ENCODE measurements around the gene SNRPA. TPM values are rescaled to one million over a fixed set of nuclear protein-coding genes. Genes with fewer than 3 reads are reported as not detected.

SNRPA gene
- polyA plus RNA-seq, 1 donor (not counting 4 experiments of a cell fraction or from before 2014, with no cell fraction given), result 93.4 TPM

DNA sequence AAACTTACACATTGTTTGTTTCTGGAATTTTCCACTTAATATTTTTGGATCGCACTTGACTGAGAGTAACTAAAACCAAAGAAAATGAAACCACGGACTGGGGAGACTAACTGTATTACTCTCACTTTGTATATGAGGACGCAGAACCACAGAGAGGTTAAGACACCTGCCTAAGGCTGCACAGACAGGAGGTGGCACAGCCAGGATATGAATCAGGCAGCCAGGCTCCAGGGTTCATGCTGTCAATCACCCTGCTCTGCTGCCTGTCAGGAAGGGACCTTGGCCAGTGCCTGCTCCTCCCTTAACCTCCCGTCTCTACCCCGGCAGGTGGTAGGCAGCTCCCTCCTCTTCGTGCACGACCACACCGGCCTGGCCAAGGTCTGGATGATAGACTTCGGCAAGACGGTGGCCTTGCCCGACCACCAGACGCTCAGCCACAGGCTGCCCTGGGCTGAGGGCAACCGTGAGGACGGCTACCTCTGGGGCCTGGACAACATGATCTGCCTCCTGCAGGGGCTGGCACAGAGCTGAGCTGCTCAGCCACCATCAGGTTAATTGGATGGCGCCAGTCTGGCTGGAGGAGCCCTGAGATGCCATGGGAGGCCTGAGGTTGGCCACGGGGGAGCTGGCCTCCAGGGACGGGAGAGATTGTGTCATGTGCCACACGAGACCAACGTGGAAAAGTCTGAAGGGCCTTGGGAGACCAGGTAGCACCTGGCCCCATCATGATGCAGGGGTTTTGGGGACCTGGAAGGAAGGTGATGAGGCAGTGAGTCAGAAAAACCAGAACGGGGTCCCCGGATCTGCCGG is 11.8 kb upstream of the SNRPA start:
- no peak for TF ChIP-seq EZH2 (IDR thresholded peaks at IDR 0.05; ENCODE audit: low read length)
- TF ChIP-seq, protein P1, sequence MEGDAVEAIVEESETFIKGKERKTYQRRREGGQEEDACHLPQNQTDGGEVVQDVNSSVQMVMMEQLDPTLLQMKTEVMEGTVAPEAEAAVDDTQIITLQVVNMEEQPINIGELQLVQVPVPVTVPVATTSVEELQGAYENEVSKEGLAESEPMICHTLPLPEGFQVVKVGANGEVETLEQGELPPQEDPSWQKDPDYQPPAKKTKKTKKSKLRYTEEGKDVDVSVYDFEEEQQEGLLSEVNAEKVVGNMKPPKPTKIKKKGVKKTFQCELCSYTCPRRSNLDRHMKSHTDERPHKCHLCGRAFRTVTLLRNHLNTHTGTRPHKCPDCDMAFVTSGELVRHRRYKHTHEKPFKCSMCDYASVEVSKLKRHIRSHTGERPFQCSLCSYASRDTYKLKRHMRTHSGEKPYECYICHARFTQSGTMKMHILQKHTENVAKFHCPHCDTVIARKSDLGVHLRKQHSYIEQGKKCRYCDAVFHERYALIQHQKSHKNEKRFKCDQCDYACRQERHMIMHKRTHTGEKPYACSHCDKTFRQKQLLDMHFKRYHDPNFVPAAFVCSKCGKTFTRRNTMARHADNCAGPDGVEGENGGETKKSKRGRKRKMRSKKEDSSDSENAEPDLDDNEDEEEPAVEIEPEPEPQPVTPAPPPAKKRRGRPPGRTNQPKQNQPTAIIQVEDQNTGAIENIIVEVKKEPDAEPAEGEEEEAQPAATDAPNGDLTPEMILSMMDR (optimal IDR thresholded peaks at IDR 0.05 in 1 of 3, IDR thresholded peaks at IDR 0.05 in 1 of 3, conservative IDR thresholded peaks at IDR 0.05 in 1 of 3; ENCODE audit: extremely low read depth in 1 of 3, insufficient read depth in 2 of 3, low read length in 3 of 3), result no peak

DNA sequence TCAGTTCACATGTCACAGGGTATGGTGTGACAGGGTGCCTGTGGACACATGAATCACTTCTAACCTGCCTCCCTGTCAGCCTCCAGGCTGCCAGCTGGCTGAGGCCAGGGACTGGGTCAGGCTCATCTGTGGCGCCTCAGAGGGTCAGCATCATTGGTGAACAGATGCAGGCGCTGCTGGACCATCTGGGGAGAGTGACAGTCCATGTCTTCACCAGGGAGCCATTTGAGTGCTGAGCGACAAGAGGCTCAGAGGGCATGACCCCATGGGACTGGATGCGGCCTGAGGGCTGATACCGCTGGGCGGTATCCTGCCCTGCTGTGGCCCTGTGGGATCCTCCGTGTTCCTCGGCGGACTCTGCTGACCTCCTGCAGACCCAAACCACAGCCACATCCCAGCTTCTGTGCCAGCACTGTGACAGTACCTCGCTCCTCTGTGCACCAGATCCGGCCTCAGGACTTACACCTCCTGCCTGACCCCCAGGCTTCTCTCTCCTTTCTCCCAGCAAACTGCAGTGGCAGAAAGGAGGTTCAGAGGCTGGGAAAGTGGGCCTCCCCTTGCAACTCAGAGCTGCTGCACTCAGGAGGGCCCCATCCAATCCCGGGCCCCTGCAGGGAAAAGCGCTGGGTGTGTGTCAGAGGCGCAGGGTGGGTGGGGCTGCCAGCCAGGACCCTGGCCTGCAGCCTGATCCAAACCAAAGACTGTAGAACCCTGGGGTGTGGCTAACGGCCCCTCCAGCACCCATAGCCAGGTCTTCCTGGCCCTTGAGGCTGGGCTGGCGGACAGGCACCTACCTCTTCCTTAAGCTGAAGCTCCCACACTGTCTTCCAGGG is 10.9 kb upstream of the SNRPA start:
- H3K4me1 ChIP-seq (ENCODE audit: control insufficient read depth, extremely low read depth, insufficient read depth, low read length), result peaks cover 8% of the 10 kb centered on the region
- H2AFZ ChIP-seq (ENCODE audit: control insufficient read depth, low read length), result no peak overlapping the region
- H4K20me1 ChIP-seq (ENCODE audit: control insufficient read depth, extremely low read depth, insufficient read depth, low read length), result no peaks in the 10 kb centered on the region
- no peaks in the 10 kb centered on the region for H3K27me3 ChIP-seq (ENCODE audit: control insufficient read depth, extremely low read depth, insufficient read depth, low read length)
- FAIRE-seq (no peak), DNase-seq (ENCODE audit: low read depth, low spot score) (no peak)
- no peak overlapping the region for H3K9ac ChIP-seq (ENCODE audit: control insufficient read depth, extremely low read depth, insufficient read depth, low read length)
- H3K9me1 ChIP-seq (ENCODE audit: control insufficient read depth, extremely low read depth, insufficient read depth, low read length), result no peaks in the 10 kb centered on the region
- no peaks in the 10 kb centered on the region for H3K9me3 ChIP-seq (ENCODE audit: control insufficient read depth, low read depth, low read length)
- H3K36me3 ChIP-seq (ENCODE audit: control insufficient read depth in 2 of 2, extremely low read depth in 1 of 2, insufficient read depth in 2 of 2, low read length in 2 of 2), result peaks cover 25 to 42% of the 10 kb centered on the region in 2 experiments
- H3K4me2 ChIP-seq (ENCODE audit: control insufficient read depth, extremely low read depth, insufficient read depth, low read depth, low read length), result no peak overlapping the region
- no peak for TF ChIP-seq EZH2 (IDR thresholded peaks at IDR 0.05; ENCODE audit: low read length)
- TF ChIP-seq, protein P1 (optimal IDR thresholded peaks at IDR 0.05 in 1 of 3, IDR thresholded peaks at IDR 0.05 in 1 of 3, conservative IDR thresholded peaks at IDR 0.05 in 1 of 3; ENCODE audit: extremely low read depth in 1 of 3, insufficient read depth in 2 of 3, low read length in 3 of 3), result no peak
- no peaks in the 10 kb centered on the region for H3K79me2 ChIP-seq (ENCODE audit: control insufficient read depth, insufficient read depth, low read length)
- no peak overlapping the region for H3K4me3 ChIP-seq (ENCODE audit: control insufficient read depth in 2 of 3, extremely low read depth in 1 of 3, insufficient read depth in 2 of 3, low read depth in 1 of 3, low read length in 3 of 3)
- H3K27ac ChIP-seq (ENCODE audit: control insufficient read depth, insufficient read depth, low read length), result no peak overlapping the region
- dilution Hi-C loops (cut with MboI; ENCODE audit: extremely low pct_ligation_motif_present, low sequenced_read_pairs), result no loop called here

More for the DNA sequence above, 11.8 kb upstream of the SNRPA start:
- DNase-seq (ENCODE audit: low read depth, low spot score) (no peak), FAIRE-seq (peak; percentile 13)
- Histone ChIP-seq H2AFZ (ENCODE audit: control insufficient read depth, low read length) (no peak overlapping the region), H3K9ac (ENCODE audit: control insufficient read depth, extremely low read depth, insufficient read depth, low read length) (no peak overlapping the region), H3K9me3 (ENCODE audit: control insufficient read depth, low read depth, low read length) (no peaks in the 10 kb centered on the region), H3K4me1 (ENCODE audit: control insufficient read depth, extremely low read depth, insufficient read depth, low read length) (peaks cover 10% of the 10 kb centered on the region), H3K27ac (ENCODE audit: control insufficient read depth, insufficient read depth, low read length) (no peak overlapping the region), H4K20me1 (ENCODE audit: control insufficient read depth, extremely low read depth, insufficient read depth, low read length) (no peaks in the 10 kb centered on the region), H3K27me3 (ENCODE audit: control insufficient read depth, extremely low read depth, insufficient read depth, low read length) (no peaks in the 10 kb centered on the region), H3K79me2 (ENCODE audit: control insufficient read depth, insufficient read depth, low read length) (no peaks in the 10 kb centered on the region), H3K9me1 (ENCODE audit: control insufficient read depth, extremely low read depth, insufficient read depth, low read length) (no peaks in the 10 kb centered on the region), H3K4me2 (ENCODE audit: control insufficient read depth, extremely low read depth, insufficient read depth, low read depth, low read length) (no peak overlapping the region), H3K4me3 (ENCODE audit: control insufficient read depth in 2 of 3, extremely low read depth in 1 of 3, insufficient read depth in 2 of 3, low read depth in 1 of 3, low read length in 3 of 3) (no peak overlapping the region), H3K36me3 (ENCODE audit: control insufficient read depth in 2 of 2, extremely low read depth in 1 of 2, insufficient read depth in 2 of 2, low read length in 2 of 2) (peaks cover 26 to 46% of the 10 kb centered on the region in 2 experiments)
- dilution Hi-C loops (cut with MboI; ENCODE audit: extremely low pct_ligation_motif_present, low sequenced_read_pairs), result no loop called here

Data from keratinocyte (primary cell).